Kidney (tissue), 14 donors: Measurements from ENCODE around the gene SEMA5B. TPM values are rescaled to one million over a fixed set of nuclear protein-coding genes. Genes with fewer than 3 reads are reported as not detected.

Experiments used
- DNase-seq, 5 donors: peaks; one replicate each; pipeline ENCODE4 v3.0.0-alpha.2; 2013 to 2020
- FAIRE-seq: peaks from 2 replicates; lab custom pipeline; 2012; peaks lifted over from hg19 to GRCh38; lab: Jason Lieb, UNC
- H3K27ac ChIP-seq, 2 donors: one replicate each; pipeline ENCODE4 v1.7.0; 2013; ENCODE audit warnings: low read depth in 2 of 2, low read length in 2 of 2, inconsistent platforms in 1 of 2
- H3K27me3 ChIP-seq: one replicate; pipeline ENCODE4 v1.7.1; 2013; ENCODE audit warnings: low read length, inconsistent platforms; ENCODE audit not compliant: control insufficient read depth, insufficient read depth
- H3K36me3 ChIP-seq, 3 donors: one replicate each; pipeline versions ENCODE4 v1.7.0 to v1.7.1; 2013; ENCODE audit warnings: low read length in 3 of 3, control low read depth in 1 of 3, inconsistent platforms in 1 of 3; ENCODE audit not compliant: insufficient read depth in 3 of 3, control insufficient read depth in 2 of 3
- H3K4me1 ChIP-seq, 3 donors: one replicate each; pipeline versions ENCODE4 v1.7.0 to v1.7.1; 2013; ENCODE audit warnings: low read length in 3 of 3, inconsistent platforms in 1 of 3, low read depth in 1 of 3; ENCODE audit not compliant: control insufficient read depth in 2 of 3, insufficient read depth in 2 of 3
- H3K4me3 ChIP-seq, 3 donors: one replicate each; pipeline versions ENCODE4 v1.7.0 to v1.8.1; 2013; ENCODE audit warnings: low read length in 3 of 3, control low read depth in 1 of 3, inconsistent platforms in 1 of 3
- H3K9ac ChIP-seq, 3 donors: one replicate each; pipeline versions ENCODE4 v1.7.0 to v1.7.1; 2013; ENCODE audit warnings: low read length in 3 of 3, control low read depth in 1 of 3, inconsistent platforms in 1 of 3
- H3K9me3 ChIP-seq, 3 donors: one replicate each; pipeline versions ENCODE4 v1.7.0 to v1.7.1; 2013; ENCODE audit warnings: low read length in 3 of 3, control low read depth in 1 of 3, inconsistent platforms in 1 of 3; ENCODE audit not compliant: control insufficient read depth in 2 of 3, insufficient read depth in 1 of 3
- intact Hi-C: fragments of 100-400 bp; cut with DNase I; formaldehyde crosslinking; loops from one replicate; pipeline ENCODE4 v1.11.1; 2022
- polyA plus RNA-seq: library from polyadenylated mRNA; stranded (reverse); fragments of 350-450 nt; fragmentation: Illumina TruSeq; extraction: RNeasy Lipid Tissue Mini Kit (QIAGEN cat#74804); gene quantifications from one replicate; pipeline ENCODE4 v1.2.3, GENCODE V29; 2014; ENCODE audit warnings: low read depth, low replicate concordance; ENCODE audit not compliant: insufficient read depth
- total RNA-seq: library from RNA; stranded (reverse); fragmentation: NEBNext Ultra II Directional; extraction: Animal tissue kit (Norgen Biotek cat#: 25700); gene quantifications from one replicate; pipeline ENCODE4 v1.2.1, GENCODE V29; 2021
- TF ChIP-seq, protein P1 (sequence below): IDR thresholded peaks from 3 replicates; pipeline ENCODE4 v1.5.1; 2012; ENCODE audit warnings: mild to moderate bottlenecking, moderate library complexity, borderline replicate concordance; ENCODE audit not compliant: insufficient read depth; ENCODE audit errors: extremely low read depth
- donor health status: control.
- donor health status: control.
- donor health status: control.
- donor health status: control.
- donor health status: control.
- donor health status: DM: yes; HTN: yes; CAD: no.
- donor health status: Normal renal cell carcinoma (clear cell type).

SEMA5B gene
- total and polyA plus RNA-seq, 2 donors from 2014 or later: 6.6 to 8.4 TPM

DNA sequence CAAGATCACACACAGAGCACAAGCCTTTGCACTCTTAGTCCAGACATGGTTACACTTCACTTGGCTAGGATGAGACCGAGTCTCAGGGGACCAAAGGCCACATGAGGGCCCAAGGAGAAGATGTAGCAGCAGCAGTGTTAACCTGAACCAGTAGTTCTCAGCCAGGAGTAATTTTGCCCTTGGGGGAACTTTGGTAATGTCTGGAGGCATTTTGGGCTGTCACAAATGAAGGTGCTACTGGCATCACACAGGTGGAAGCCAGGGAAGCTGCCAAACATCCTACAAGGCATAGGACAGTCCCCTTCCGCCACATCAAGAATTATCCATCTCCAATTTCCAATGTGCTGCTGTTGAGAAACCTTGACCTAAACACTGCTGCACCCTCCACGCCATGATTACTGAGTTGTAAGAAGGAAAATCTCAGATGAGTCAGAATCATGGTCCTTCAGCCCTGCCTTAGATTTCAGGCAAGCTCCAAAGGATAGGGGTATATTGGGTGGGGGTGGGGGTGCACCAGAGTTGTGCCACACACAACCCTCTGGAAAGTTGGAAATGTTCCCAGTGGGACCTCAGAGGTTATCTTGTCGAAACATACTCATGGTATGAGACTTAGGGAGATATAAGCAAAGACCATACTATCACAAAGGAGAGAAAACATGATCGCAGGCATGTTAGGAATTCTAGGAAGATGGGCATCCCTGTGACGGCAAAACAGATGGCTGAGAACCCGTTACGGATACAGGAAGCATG, 36.2 kb downstream of the SEMA5B start:
- TF ChIP-seq, protein P1, sequence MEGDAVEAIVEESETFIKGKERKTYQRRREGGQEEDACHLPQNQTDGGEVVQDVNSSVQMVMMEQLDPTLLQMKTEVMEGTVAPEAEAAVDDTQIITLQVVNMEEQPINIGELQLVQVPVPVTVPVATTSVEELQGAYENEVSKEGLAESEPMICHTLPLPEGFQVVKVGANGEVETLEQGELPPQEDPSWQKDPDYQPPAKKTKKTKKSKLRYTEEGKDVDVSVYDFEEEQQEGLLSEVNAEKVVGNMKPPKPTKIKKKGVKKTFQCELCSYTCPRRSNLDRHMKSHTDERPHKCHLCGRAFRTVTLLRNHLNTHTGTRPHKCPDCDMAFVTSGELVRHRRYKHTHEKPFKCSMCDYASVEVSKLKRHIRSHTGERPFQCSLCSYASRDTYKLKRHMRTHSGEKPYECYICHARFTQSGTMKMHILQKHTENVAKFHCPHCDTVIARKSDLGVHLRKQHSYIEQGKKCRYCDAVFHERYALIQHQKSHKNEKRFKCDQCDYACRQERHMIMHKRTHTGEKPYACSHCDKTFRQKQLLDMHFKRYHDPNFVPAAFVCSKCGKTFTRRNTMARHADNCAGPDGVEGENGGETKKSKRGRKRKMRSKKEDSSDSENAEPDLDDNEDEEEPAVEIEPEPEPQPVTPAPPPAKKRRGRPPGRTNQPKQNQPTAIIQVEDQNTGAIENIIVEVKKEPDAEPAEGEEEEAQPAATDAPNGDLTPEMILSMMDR: no peak
- H3K4me3 ChIP-seq: no peak overlapping the region
- H3K9me3 ChIP-seq: no peaks in the 10 kb centered on the region
- no peaks in the 10 kb centered on the region for H3K36me3 ChIP-seq
- intact Hi-C loops: no loop called here
- H3K27me3 ChIP-seq: no peaks in the 10 kb centered on the region
- DNase-seq (no peak), FAIRE-seq (no peak)
- no peak overlapping the region for H3K9ac ChIP-seq
- no peak overlapping the region for H3K27ac ChIP-seq
- peaks cover 0 to 2% (median 0%) of the 10 kb centered on the region in 3 donors for H3K4me1 ChIP-seq

DNA sequence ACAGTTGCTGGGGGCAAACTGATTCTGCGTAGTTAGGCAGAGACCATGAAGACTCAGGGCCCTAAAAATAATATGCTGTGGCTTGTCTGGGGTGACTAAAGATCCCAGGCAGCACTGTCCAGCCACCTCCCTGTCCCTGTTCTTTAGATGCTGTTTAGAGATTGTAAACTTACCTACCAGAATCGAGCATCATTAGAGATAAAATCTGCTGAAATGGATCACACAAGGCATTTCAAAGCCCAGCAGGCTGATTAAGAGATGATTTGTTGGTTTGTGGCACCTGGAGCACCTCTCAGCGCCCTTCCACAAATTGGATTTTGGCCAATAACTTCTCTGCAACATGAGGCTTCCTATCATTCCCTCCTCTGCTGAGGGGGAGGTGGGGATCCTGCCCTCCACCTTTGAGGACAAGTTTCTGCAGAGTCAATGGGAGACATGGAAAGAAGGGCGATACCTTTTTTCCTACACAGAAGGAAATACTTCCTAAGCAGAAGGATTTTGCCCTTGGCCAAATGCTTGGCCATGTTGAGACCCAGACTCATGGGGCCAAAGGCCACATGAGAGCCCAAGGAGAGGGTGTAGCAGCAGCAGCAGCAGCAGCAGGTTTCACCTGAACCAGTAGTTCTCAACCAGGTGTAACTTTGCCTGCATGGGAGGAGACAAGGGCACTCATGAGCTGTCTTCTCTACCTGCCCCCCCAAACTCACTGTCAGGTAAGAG, 37.5 kb downstream of the SEMA5B start:
- no peak overlapping the region for H3K9ac ChIP-seq
- no peaks in the 10 kb centered on the region for H3K9me3 ChIP-seq
- intact Hi-C loops: no loop called here
- no peaks in the 10 kb centered on the region for H3K27me3 ChIP-seq
- no peak for FAIRE-seq
- no peak for DNase-seq
- no peak overlapping the region for H3K4me3 ChIP-seq
- TF ChIP-seq, protein P1: no peak
- H3K27ac ChIP-seq: no peak overlapping the region
- no peaks in the 10 kb centered on the region for H3K36me3 ChIP-seq
- peaks cover 0 to 2% (median 0%) of the 10 kb centered on the region in 3 donors for H3K4me1 ChIP-seq

DNA sequence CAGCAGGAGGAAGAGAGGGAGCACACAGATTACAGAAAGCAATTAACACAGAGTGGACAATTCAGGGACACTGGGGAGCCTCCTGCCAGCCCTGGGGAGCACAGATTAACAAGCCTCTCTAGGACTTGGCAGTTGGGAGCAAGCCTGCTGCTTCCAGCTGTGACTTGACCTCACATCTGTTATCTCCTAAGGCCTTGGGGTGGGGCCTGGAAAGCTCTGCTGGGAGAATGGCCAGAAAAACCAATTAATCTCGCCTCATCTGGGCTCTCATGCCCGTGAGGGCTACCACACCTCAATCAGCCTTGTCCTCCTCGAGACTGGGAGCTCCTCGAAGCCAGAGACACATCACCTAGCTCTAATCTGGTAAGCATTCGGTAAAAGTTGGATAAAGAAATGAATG, 39.1 kb downstream of the SEMA5B start:
- Histone ChIP-seq H3K27ac (no peak overlapping the region), H3K4me1 (peaks cover 0 to 2% (median 0%) of the 10 kb centered on the region in 3 donors), H3K4me3 (no peak overlapping the region), H3K9me3 (no peaks in the 10 kb centered on the region), H3K36me3 (no peaks in the 10 kb centered on the region), H3K9ac (no peak overlapping the region), H3K27me3 (no peaks in the 10 kb centered on the region)
- intact Hi-C loops: no loop called here
- DNase-seq (no peak), FAIRE-seq (no peak)
- TF ChIP-seq, protein P1: no peak
